ENCODE data around the gene MSRB3. TPM values are rescaled to one million over a fixed set of nuclear protein-coding genes. Genes with fewer than 3 reads are reported as not detected.

MSRB3 gene
- total RNA-seq, 1 donor from 2014 or later, result 47.3 TPM

GRCh38 chr12:65248656-65249633 is 29.5 kb upstream of the MSRB3 start:
- ATAC-seq, result no peak
- Histone ChIP-seq H3K27ac (no peak overlapping the region), H3K4me3 (no peak overlapping the region), H3K9me3 (no peaks in the 10 kb centered on the region), H3K27me3 (ENCODE audit: low read depth) (no peaks in the 10 kb centered on the region), H3K36me3 (peaks cover 13% of the 10 kb centered on the region), H3K4me1 (no peaks in the 10 kb centered on the region)
- no peak for TF ChIP-seq CTCF (IDR thresholded peaks at IDR 0.05)
- intact Hi-C loops (cut with DNase I), result no loop called here
- no peak for DNase-seq

- Histone ChIP-seq H3K9me3 (no peaks in the 10 kb centered on the region), H3K27ac (no peak overlapping the region), H3K4me3 (no peak overlapping the region), H3K27me3 (ENCODE audit: low read depth) (no peaks in the 10 kb centered on the region), H3K4me1 (no peaks in the 10 kb centered on the region), H3K36me3 (no peaks in the 10 kb centered on the region)
- ATAC-seq (no peak), DNase-seq (no peak)
- intact Hi-C loops (cut with DNase I), result no loop called here
- no peak for TF ChIP-seq CTCF (IDR thresholded peaks at IDR 0.05)
Measured at GRCh38 chr12:65252515-65252914, 26.0 kb upstream of the MSRB3 start.

DNA sequence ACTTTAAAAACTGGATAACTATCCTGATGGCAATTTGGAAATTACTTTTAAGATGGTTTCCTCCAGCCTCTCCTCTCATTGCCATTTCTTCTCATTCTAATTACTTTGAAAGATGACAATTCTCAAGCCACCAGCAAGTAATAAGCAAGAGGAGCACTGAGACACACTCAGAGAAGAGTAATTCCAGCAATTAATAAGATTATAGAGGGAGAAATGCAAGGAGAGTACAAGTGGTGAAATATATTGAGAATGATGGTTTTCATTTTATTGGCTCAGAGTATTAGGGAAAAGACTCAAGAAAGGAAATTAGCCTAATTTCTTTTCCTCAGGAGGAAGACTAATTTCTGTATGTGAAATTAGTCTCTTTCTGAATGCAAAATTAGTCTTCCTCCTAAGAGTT is 20.5 kb upstream of the MSRB3 start:
- no peak for DNase-seq
- ATAC-seq, result no peak
- H3K27ac ChIP-seq, result no peak overlapping the region
- no peaks in the 10 kb centered on the region for H3K4me1 ChIP-seq
- H3K36me3 ChIP-seq, result no peaks in the 10 kb centered on the region
- no peak for TF ChIP-seq CTCF (IDR thresholded peaks at IDR 0.05)
- H3K4me3 ChIP-seq, result no peak overlapping the region
- H3K27me3 ChIP-seq (ENCODE audit: low read depth), result no peaks in the 10 kb centered on the region
- intact Hi-C loops (cut with DNase I), result no loop called here
- H3K9me3 ChIP-seq, result no peaks in the 10 kb centered on the region

- no peaks in the 10 kb centered on the region for H3K4me1 ChIP-seq
- ATAC-seq (no peak), DNase-seq (no peak)
- H3K27me3 ChIP-seq (ENCODE audit: low read depth), result no peaks in the 10 kb centered on the region
- H3K4me3 ChIP-seq, result no peak overlapping the region
- no peaks in the 10 kb centered on the region for H3K9me3 ChIP-seq
- H3K27ac ChIP-seq, result no peak overlapping the region
- intact Hi-C loops (cut with DNase I), result no loop called here
- TF ChIP-seq CTCF (IDR thresholded peaks at IDR 0.05), result no peak
- no peaks in the 10 kb centered on the region for H3K36me3 ChIP-seq
Measured at GRCh38 chr12:65259501-65259900, 19.0 kb upstream of the MSRB3 start.

DNA sequence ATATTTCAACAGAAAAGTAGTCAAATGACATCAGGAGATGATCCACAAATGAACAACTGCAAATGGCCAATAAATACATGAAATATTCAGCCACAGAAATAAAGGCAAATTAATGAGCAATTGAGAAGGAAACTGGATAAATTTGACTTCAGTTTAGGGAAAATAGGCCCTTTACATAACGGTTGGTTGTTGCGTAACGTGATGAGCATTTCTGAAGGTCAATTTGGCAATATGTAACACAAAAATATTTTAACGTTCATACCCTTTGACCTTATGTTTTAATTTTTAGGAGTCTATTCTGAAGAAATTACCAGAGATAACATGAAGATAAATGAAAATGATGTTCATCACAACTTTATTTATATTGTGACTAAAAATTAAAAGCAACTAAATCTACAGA is 14.7 kb upstream of the MSRB3 start:
- H3K36me3 ChIP-seq, result no peaks in the 10 kb centered on the region
- H3K4me1 ChIP-seq, result no peaks in the 10 kb centered on the region
- intact Hi-C loops (cut with DNase I), result no loop called here
- no peak overlapping the region for H3K27ac ChIP-seq
- TF ChIP-seq CTCF (IDR thresholded peaks at IDR 0.05), result no peak
- no peak overlapping the region for H3K4me3 ChIP-seq
- no peaks in the 10 kb centered on the region for H3K27me3 ChIP-seq (ENCODE audit: low read depth)
- H3K9me3 ChIP-seq, result no peaks in the 10 kb centered on the region
- no peak for DNase-seq
- no peak for ATAC-seq

Data from lower lobe of right lung (tissue), 2 donors.